SK-N-SH (cell line): ENCODE data around the gene CTNNB1. TPM values are rescaled to one million over a fixed set of nuclear protein-coding genes. Genes with fewer than 3 reads are reported as not detected.

Source experiments
- CTCF ChIA-PET: fragments of 300-600, 350-600 bp; formaldehyde crosslinking; extraction: SDS; loops from one replicate; lab custom pipeline; 2021; lab: Yijun Ruan, JAX
- POLR2A ChIA-PET: fragments of 350-600 bp; sonication (Branson Sonifier 250); formaldehyde crosslinking; extraction: SDS; loops from one replicate; lab custom pipeline; 2020; ENCODE audit warnings: antibody characterized with exemption, inconsistent platforms; lab: Yijun Ruan, JAX
- DNase-seq: peaks from one replicate; pipeline ENCODE4 v3.0.0; 2012
- H2AFZ ChIP-seq: fragments of 200-600 bp; sonication (generic); 2 replicates; pipeline ENCODE4 v1.8.1; 2016; ENCODE audit warnings: antibody characterized with exemption, mild to moderate bottlenecking, low read depth
- H3F3A ChIP-seq: fragments of 200-600 bp; sonication (generic); replicated peaks from 2 replicates; pipeline ENCODE3; 2016; ENCODE audit warnings: antibody characterized with exemption, mild to moderate bottlenecking; ENCODE audit not compliant: insufficient read depth
- H3K27ac ChIP-seq, 2 experiments: fragments of 200-500 bp in 1 of 2; fragments of 200-600 bp in 1 of 2; sonication (Bioruptor generic) in 1 of 2; sonication (generic), shearing (Covaris generic) in 1 of 2; 2 replicates each; pipeline versions ENCODE4 v1.5.1 to v1.6.1; 2014 to 2016; ENCODE audit warnings: low read depth in 2 of 2, inconsistent platforms in 1 of 2, low read length in 1 of 2, mild to moderate bottlenecking in 1 of 2, mixed read lengths in 1 of 2
- H3K27me3 ChIP-seq: fragments of 200-600 bp; sonication (generic), shearing (Covaris generic); 2 replicates; pipeline ENCODE4 v1.6.1; 2016; ENCODE audit warnings: mixed run types; ENCODE audit not compliant: insufficient read depth
- H3K36me3 ChIP-seq, 2 experiments: fragments of 200-500 bp in 1 of 2; fragments of 200-600 bp in 1 of 2; sonication (Bioruptor generic) in 1 of 2; sonication (generic) in 1 of 2; replicated peaks in 1 of 2; 2 replicates each; pipeline versions ENCODE3 to v1.5.1; 2014 to 2016; ENCODE audit warnings: low read length in 1 of 2, mild to moderate bottlenecking in 1 of 2; ENCODE audit not compliant: insufficient read depth in 2 of 2, control insufficient read depth in 1 of 2
- H3K4me1 ChIP-seq, 2 experiments: fragments of 200-500 bp in 1 of 2; fragments of 200-600 bp in 1 of 2; sonication (Bioruptor generic) in 1 of 2; sonication (generic), shearing (Covaris generic) in 1 of 2; 2 replicates each; pipeline versions ENCODE4 v1.5.1 to v1.6.1; 2014 to 2016; ENCODE audit warnings: low read depth in 1 of 2, low read length in 1 of 2, mixed run types in 1 of 2; ENCODE audit not compliant: insufficient read depth in 2 of 2, control insufficient read depth in 1 of 2
- H3K4me2 ChIP-seq: fragments of 200-600 bp; sonication (generic), shearing (Covaris generic); 2 replicates; pipeline ENCODE4 v1.6.1; 2017; ENCODE audit warnings: mixed run types
- H3K4me3 ChIP-seq, 2 experiments: fragments of 200-500 bp in 1 of 2; fragments of 200-600 bp in 1 of 2; sonication (Bioruptor generic) in 1 of 2; sonication (generic), shearing (Covaris generic) in 1 of 2; 2 replicates each; pipeline versions ENCODE4 v1.5.1 to v1.8.1; 2014 to 2016; ENCODE audit warnings: low read depth in 2 of 2, inconsistent platforms in 1 of 2, low read length in 1 of 2, mild to moderate bottlenecking in 1 of 2, mixed read lengths in 1 of 2, moderate library complexity in 1 of 2
- H3K79me2 ChIP-seq: fragments of 200-600 bp; sonication (generic); 2 replicates; pipeline ENCODE4 v1.8.1; 2017; ENCODE audit warnings: mild to moderate bottlenecking; ENCODE audit not compliant: insufficient read depth
- H3K9ac ChIP-seq: fragments of 200-600 bp; sonication (generic); 2 replicates; pipeline ENCODE4 v1.6.1; 2017; ENCODE audit warnings: mixed run types
- H3K9me2 ChIP-seq: fragments of 200-600 bp; sonication (generic); 2 replicates; pipeline ENCODE4 v1.6.1; 2017; ENCODE audit warnings: mixed run types
- H3K9me3 ChIP-seq: fragments of 200-600 bp; sonication (generic); 2 replicates; pipeline ENCODE4 v1.6.1; 2017; ENCODE audit warnings: mixed run types, mild to moderate bottlenecking, moderate library complexity
- H4K20me1 ChIP-seq: fragments of 200-600 bp; sonication (generic); 2 replicates; pipeline ENCODE4 v1.6.1; 2017; ENCODE audit warnings: mild to moderate bottlenecking, mixed run types; ENCODE audit not compliant: insufficient read depth
- CHD2 ChIP-seq: fragments of 150-350 bp; IDR thresholded peaks from 2 replicates; pipeline ENCODE4 v1.6.1; 2018; ENCODE audit warnings: low read length; ENCODE audit not compliant: partially characterized antibody
- CTCF ChIP-seq: fragments of 200-600 bp; sonication (generic); IDR thresholded peaks from 2 replicates; pipeline ENCODE4 v1.6.1; 2017; ENCODE audit warnings: antibody characterized with exemption, mild to moderate bottlenecking, moderate library complexity
- ELF1 ChIP-seq: IDR thresholded peaks from 2 replicates; pipeline ENCODE4 v1.4.0; 2012
- EP300 ChIP-seq, 2 experiments: IDR thresholded peaks; 2 replicates each; pipeline versions ENCODE4 v1.4.0 to v1.6.1; 2012; ENCODE audit warnings: borderline replicate concordance in 1 of 2, low read depth in 1 of 2, low read length in 1 of 2
- IRF3 ChIP-seq: fragments of 150-350 bp; IDR thresholded peaks from 2 replicates; pipeline ENCODE4 v1.6.1; 2016; ENCODE audit warnings: mild to moderate bottlenecking, low read depth, low read length
- MAX ChIP-seq: IDR thresholded peaks from 2 replicates; pipeline ENCODE4 v1.4.0; 2012; ENCODE audit warnings: low read depth
- MEF2A ChIP-seq: IDR thresholded peaks from 2 replicates; pipeline ENCODE4 v1.4.0; 2012; ENCODE audit warnings: low read depth, borderline replicate concordance
- NRF1 ChIP-seq: IDR thresholded peaks from 2 replicates; pipeline ENCODE4 v1.6.1; 2012; ENCODE audit warnings: low read depth, mild to moderate bottlenecking, low read length
- PBX3 ChIP-seq: IDR thresholded peaks from 2 replicates; pipeline ENCODE4; 2012
- RCOR1 ChIP-seq: fragments of 150-350 bp; IDR thresholded peaks from 2 replicates; pipeline ENCODE4 v1.6.1; 2017; ENCODE audit warnings: antibody characterized with exemption, low read length
- REST ChIP-seq: IDR thresholded peaks from 2 replicates; pipeline ENCODE4 v1.6.1; 2012; ENCODE audit warnings: mild to moderate bottlenecking, low read depth, low read length, moderate library complexity
- SIN3A ChIP-seq: IDR thresholded peaks from 2 replicates; pipeline ENCODE4 v1.6.1; 2012; ENCODE audit warnings: low read depth, mild to moderate bottlenecking, low read length, moderate library complexity, borderline replicate concordance
- YY1 ChIP-seq: IDR thresholded peaks from 2 replicates; pipeline ENCODE4 v1.4.0; 2012; ENCODE audit warnings: low read depth, mild to moderate bottlenecking
- WGBS: methylation state at CpG from one replicate; pipeline ENCODE4 v1.1.6; 2017; ENCODE audit warnings: low lambda C conversion rate; 5-methylcytosine and 5-hydroxymethylcytosine counted together
- polyA plus RNA-seq, 3 experiments: library from polyadenylated mRNA; depleted of rRNA; stranded (reverse); fragments of >200 nt; gene quantifications; 2 replicates each; pipeline ENCODE4 v1.2.3, GENCODE V29; 2012

Gene CTNNB1
- polyA plus RNA-seq, 1 of the 3 experiments (the other 2 are of a cell fraction), result 178 TPM

- TF ChIP-seq REST, result peak; percentile 78
- TF ChIP-seq SIN3A, result peak; percentile 98; the same call in 1 of the 2 replicates
- no peak; the same call in 1 of the 2 replicates for TF ChIP-seq IRF3
- TF ChIP-seq MEF2A, result no peak; the same call in 1 of the 2 replicates
- TF ChIP-seq RCOR1, result peak; percentile 77
- TF ChIP-seq ELF1, result peak; percentile 32; the same call in 1 of the 2 replicates
- TF ChIP-seq EP300 (IDR thresholded peaks at IDR 0.05; ENCODE audit: borderline replicate concordance in 1 of 2, low read depth in 1 of 2, low read length in 1 of 2), result peak in 1 of 2 experiments; percentile 59; a peak in 1 of 4 replicates
- peak; percentile 94 for TF ChIP-seq PBX3
- TF ChIP-seq, all 33 proteins: peak for 19
Measured at GRCh38 chr3:41198950-41199865, at the start of gene CTNNB1 (continued).

- Histone ChIP-seq H3K4me1 (no peaks in the 10 kb centered on the region), H3K9me2 (no peaks in the 10 kb centered on the region), H4K20me1 (no peaks in the 10 kb centered on the region), H3K4me2 (no peak overlapping the region), H3K4me3 (no peak overlapping the region), H3K27me3 (no peaks in the 10 kb centered on the region), H3K9me3 (no peaks in the 10 kb centered on the region), H3K79me2 (no peaks in the 10 kb centered on the region), H3K36me3 (no peaks in the 10 kb centered on the region), H3K9ac (no peak overlapping the region), H3K27ac (no peak overlapping the region), H2AFZ (no peak overlapping the region), H3F3A (no peaks in the 10 kb centered on the region)
- 57% methylated on average over 3 of the region's 3 CpGs for WGBS
- CTCF ChIA-PET, result no interaction called here
- TF ChIP-seq MEF2A (no peak), MAX (no peak), YY1 (no peak), CHD2 (no peak), CTCF (no peak), NRF1 (no peak)
- DNase-seq, result no peak
- POLR2A ChIA-PET, result no interaction called here
Measured at GRCh38 chr3:41155834-41156233, 43.5 kb upstream of the CTNNB1 start.
